GM10847 (cell line): ENCODE data around the gene POLR1F.

ENCODE experiments used
- POLR2A ChIP-seq: IDR thresholded peaks from 2 replicates; pipeline ENCODE4 v1.6.1; 2011; ENCODE audit not compliant: insufficient read length; ENCODE audit errors: extremely low read depth

Gene POLR1F

DNA sequence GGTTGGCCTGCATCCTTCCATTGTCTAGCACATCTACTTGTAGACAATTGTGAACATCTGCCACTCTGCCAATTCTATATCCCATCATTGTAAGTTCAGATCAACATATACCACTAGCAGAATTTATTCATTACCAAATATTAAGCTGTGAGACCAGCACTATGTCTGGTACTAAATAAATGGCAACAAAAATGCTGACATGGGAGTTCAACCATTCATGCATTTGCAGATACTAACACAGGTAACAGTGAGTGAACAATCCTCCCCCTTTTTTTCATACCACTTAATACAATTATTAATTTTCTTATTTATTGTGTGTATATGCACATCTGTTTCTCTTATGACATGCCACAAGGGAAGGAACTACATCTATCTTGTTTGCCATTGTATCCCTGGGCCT, 11.9 kb downstream of the POLR1F start:
- TF ChIP-seq POLR2A, result no peak

DNA sequence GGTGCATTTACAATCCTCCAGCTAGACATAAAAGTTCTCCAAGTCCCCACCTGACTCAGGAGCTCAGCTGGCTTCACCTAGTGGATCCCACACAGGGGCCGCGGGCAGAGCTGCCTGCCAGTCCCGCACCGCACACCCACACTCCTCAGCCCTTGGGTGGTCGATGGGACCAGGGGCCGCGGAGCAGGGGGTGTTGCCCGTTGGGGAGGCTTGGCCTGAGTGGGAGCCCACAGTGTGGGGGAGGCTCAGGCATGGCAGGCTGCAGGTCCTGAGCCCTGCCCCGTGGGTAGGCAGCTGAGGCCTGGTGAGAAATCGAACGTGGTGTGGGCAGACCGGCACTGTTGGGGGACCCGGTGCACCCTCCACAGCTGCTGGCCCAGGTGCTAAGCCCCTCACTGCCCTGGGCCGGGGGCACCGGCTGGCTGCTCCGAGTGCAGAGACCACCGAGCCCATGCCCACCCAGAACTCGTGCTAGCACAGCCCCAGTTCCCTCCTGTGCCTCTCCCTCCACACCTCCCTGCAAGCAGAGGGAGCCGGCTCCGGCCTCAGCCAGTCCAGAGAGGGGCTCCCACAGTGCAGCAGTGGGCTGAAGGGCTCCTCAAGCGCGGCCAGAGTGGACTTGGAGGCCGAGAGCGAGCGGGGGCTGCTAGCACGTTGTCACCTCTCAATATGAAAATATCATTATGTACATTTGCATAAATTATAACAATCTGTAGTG, 16.6 kb downstream of the POLR1F start:
- no peak for TF ChIP-seq POLR2A

DNA sequence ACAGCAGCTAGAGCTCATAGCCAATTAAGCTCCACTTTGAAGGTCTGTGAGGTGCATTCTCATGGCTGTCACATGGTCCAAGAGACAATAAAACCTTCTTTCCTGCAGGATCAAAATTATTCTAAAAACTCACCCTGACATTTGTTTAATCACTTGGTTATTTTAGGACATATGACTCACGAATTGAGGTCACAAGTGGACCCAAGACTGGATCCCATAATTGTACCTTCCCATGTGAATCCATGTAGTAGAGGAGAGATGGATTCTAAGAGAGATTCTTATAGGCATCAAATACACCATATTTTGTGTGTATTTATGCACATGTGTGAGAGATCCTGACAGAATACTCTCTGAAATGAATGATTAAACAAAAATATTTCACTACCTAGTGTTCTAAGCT, 18.1 kb downstream of the POLR1F start:
- TF ChIP-seq POLR2A, result no peak

DNA sequence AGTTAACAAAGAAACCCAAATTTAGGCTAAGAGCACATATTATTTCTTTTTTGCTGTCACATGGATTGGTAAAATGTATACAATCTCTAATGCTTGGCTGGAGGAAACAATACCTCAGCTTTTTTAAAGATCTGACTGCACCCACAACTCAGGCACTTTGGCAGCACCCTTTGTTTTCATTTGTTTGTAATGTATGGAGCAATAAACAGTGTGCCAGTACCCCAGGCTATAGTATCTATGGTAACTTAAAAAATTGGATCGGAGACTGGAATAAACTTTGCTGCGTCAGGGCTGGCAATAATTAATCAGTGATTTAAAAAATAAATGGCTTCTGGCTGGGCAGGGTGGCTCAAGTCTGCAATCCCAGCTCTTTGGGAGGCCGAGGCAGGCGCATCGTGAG, 27.2 kb downstream of the POLR1F start:
- TF ChIP-seq POLR2A, result no peak

DNA sequence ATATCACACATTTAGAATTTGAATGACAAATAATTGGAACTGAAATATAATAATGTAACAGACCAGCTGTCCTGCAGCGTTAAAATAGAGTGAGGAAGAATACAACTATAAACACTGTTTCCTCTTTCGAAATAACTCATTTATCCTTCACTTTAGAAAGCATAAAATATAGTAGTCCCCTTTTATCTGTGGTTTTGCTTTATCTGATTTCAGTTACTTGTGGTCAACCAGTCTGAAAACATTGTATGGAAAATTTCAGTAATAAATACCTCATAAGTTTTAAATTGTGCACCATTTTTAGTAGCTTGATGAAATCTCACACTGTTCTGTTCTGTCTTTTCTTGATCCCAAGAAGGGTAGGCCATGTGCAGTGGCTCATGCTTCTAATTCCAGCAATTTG, 31.7 kb downstream of the POLR1F start:
- TF ChIP-seq POLR2A, result no peak

DNA sequence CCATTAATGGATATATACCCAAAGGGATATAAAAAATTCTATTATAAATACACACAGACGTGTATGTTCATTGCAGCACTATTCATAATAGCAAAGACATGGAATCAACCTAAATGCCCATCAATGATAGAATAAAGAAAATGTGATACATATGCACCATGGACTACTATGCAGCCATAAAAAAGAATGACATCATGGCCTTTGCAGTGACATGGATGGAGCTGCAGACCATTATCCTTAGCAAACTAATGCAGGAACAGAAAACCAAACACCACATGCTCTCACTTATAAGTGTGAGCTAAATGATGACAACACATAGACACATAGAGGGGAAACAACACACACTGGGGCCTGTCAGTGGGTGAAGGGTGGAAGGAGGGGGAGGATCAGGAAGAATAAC, 33.0 kb downstream of the POLR1F start:
- no peak for TF ChIP-seq POLR2A

DNA sequence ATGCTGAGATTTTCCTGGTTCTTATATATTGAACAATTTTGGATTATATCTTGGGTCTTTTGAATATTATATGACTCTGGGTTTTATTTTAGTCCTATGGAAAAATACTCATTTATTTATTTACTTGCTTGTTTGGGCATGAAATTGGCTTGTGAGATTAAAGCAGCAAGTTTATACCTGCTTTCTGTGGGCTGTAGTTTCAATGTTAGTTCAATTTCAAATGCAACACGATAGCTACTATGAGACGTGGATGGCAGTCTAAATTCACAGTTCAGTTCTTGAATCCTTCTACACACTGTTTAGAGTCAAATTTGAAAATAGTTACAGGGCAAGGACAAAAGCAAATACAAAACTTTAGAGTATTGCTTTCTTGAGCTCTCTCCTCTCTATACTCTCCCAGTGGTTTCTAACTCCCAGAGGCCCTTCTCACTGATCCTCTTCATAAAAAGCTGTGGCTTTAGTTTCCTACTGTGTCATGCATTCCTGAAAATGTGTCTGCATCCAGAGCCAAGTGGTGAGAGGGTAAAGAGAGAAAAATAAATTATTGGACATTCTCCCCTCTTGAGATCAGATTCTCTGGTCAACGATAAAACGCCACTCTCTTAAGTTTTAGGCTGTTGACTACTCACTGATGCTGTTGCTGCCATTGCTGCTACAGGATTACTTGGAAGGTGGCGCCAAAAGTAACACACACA, 34.4 kb downstream of the POLR1F start:
- no peak for TF ChIP-seq POLR2A

DNA sequence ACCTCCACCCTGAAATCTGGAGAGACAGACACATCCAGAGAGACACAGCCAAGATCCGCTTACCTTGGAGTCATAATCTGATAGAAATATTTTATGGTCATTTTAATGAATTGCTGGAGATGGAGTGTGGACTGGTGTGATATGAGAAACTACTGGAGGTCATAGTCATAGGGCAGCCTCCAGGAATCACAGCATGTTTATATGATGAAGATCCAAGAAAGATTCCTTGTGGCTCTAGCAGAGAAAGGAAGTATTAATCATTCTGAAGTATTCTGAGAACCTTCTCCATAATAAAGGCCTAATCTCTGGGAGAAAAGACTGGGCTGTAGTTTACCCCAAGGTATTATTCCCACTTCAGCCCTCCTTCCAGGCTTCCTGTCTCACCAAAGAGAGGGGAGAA, 38.0 kb downstream of the POLR1F start:
- no peak for TF ChIP-seq POLR2A

DNA sequence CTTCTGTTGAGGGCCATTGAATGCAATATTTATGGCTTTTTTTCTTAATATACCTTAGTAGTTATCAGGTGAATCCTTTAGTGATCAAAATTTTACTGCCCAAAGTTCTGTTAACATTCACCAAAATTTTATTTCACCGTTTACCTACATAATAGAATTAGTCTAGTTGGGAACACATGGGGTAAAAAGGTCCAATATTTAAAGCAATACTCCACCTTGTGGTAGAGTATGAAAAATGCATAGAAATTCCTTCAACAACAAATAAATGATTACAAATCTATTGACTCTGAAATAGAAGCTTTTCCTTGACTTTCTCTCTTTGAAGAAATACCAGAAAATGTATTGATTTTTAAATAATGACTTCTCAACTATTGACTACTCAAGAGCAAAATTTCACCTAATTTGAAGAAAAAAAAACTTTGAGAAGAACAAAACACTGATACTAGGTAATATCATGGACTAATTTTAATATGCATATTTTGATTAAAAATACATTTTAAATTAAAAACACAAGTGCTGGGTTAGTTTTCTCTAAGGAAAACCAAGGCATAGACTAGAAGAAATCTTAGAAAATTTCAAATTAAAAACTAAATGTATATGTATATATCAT, 43.3 kb downstream of the POLR1F start:
- TF ChIP-seq POLR2A, result no peak

DNA sequence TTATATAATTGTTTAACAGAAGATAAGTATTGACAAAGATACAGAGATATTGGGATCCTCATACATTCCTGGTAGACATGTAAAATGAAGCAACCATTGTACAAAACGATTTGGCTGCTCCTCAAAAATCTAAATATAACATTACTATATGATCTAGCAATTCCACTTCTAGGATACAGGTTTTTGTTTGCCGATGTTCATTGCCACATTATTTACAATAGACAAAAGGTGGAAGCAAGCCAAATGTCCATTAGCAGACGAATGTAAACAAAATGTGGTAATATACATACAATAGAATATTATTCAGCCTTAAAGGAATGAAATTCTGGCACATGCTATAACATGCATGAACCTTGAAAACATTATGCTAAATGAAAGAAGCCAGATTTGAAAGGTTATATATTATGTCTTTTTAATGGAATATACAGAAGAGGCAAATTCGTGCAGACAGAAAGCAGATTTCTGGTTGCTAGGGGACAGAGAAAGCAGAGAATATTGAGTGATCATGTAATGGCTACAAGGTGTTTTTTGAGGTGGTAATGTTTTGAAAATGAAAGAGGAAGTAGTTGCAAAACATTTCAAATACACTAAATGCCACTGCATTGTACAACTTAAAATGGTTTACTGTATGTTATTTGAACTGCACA, 44.9 kb downstream of the POLR1F start:
- no peak for TF ChIP-seq POLR2A

DNA sequence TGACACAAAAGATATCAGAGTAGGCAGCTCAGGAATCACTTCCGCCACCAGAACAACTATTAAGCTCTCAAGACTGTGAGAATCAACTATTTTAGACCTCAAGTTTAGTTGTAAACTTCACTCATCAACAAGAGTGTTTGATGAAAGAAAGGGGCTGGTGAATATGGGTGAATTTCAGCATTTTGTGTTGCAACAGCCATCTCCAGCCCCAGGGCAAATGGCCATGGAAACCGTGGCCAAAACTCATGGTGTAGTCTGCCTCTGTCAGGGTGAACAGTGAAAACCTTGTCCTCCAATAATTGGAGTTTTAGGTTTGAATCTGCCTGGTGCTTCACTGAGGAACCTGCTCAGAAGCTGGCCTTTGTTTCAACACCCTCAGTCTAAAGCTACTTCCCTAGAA, 60.0 kb downstream of the POLR1F start:
- TF ChIP-seq POLR2A, result no peak
